ENCODE data around the gene NOL4L. TPM values are rescaled to one million over a fixed set of nuclear protein-coding genes. Genes with fewer than 3 reads are reported as not detected.

Gene NOL4L
- total RNA-seq, 1 donor from 2014 or later, result 44.1 TPM

GRCh38 chr20:32608664-32609015, 23.5 kb upstream of the NOL4L start:
- no peak for TF ChIP-seq CTCF (conservative IDR thresholded peaks at IDR 0.05; ENCODE audit: low read depth, low read length)
- DNase-seq (ENCODE audit: low read depth), result no peak
- H3K4me3 ChIP-seq (ENCODE audit: low read depth, low read length), result no peak overlapping the region

- no peak for DNase-seq (ENCODE audit: low read depth)
- TF ChIP-seq CTCF (conservative IDR thresholded peaks at IDR 0.05; ENCODE audit: low read depth, low read length), result no peak
- H3K4me3 ChIP-seq (ENCODE audit: low read depth, low read length), result no peak overlapping the region
These were observed 22.9 kb upstream of the NOL4L start for GRCh38 chr20:32607727-32608663.

- DNase-seq (ENCODE audit: low read depth), result no peak
- TF ChIP-seq CTCF (conservative IDR thresholded peaks at IDR 0.05; ENCODE audit: low read depth, low read length), result no peak
- no peak overlapping the region for H3K4me3 ChIP-seq (ENCODE audit: low read depth, low read length)
These were observed 22.2 kb upstream of the NOL4L start for GRCh38 chr20:32607324-32607723.

GRCh38 chr20:32606790-32607189, 21.7 kb upstream of the NOL4L start:
- no peak overlapping the region for H3K4me3 ChIP-seq (ENCODE audit: low read depth, low read length)
- DNase-seq (ENCODE audit: low read depth), result no peak
- no peak for TF ChIP-seq CTCF (conservative IDR thresholded peaks at IDR 0.05; ENCODE audit: low read depth, low read length)

- no peak for DNase-seq (ENCODE audit: low read depth)
- no peak overlapping the region for H3K4me3 ChIP-seq (ENCODE audit: low read depth, low read length)
- no peak for TF ChIP-seq CTCF (conservative IDR thresholded peaks at IDR 0.05; ENCODE audit: low read depth, low read length)
These were observed 21.0 kb upstream of the NOL4L start for GRCh38 chr20:32606107-32606506.

GRCh38 chr20:32605167-32605656, 20.1 kb upstream of the NOL4L start:
- no peak overlapping the region for H3K4me3 ChIP-seq (ENCODE audit: low read depth, low read length)
- DNase-seq (ENCODE audit: low read depth), result no peak
- no peak for TF ChIP-seq CTCF (conservative IDR thresholded peaks at IDR 0.05; ENCODE audit: low read depth, low read length)
